K562 (cell line): ENCODE results near the gene EXOC6. TPM values are rescaled to one million over a fixed set of nuclear protein-coding genes. Genes with fewer than 3 reads are reported as not detected.

Source experiments
- CREB1 ChIP-seq, 2 experiments: sonication (generic) in 1 of 2; formaldehyde crosslinking in 1 of 2; IDR thresholded peaks; 2 replicates each; pipeline versions ENCODE4 v1.6.1 to v1.8.0; 2012 to 2022; ENCODE audit warnings: inconsistent platforms in 1 of 2, mild to moderate bottlenecking in 1 of 2, missing genetic modification reagents in 1 of 2, moderate library complexity in 1 of 2
- IRF9 ChIP-seq: fragments of 450-650 bp; IDR thresholded peaks from 2 replicates; pipeline ENCODE4 v1.6.1; 2016; ENCODE audit warnings: missing biosample characterization, missing genetic modification characterization
- MTF1 ChIP-seq: fragments of 250-450 bp; sonication (Bioruptor Pico); IDR thresholded peaks from 2 replicates; pipeline ENCODE4 v1.9.0; 2021; ENCODE audit warnings: moderate library complexity, mild to moderate bottlenecking, inconsistent platforms, borderline replicate concordance
- PRPF4 ChIP-seq: fragments of 200-400 bp; formaldehyde crosslinking; IDR thresholded peaks from one replicate; pipeline ENCODE4 v1.6.1; 2017; ENCODE audit warnings: low read length, low read depth, mild to moderate bottlenecking; ENCODE audit not compliant: insufficient read depth, poor library complexity, severe bottlenecking
- PYGO2 ChIP-seq: fragments of 450-650 bp; IDR thresholded peaks from 2 replicates; pipeline ENCODE4 v1.6.1; 2016; ENCODE audit warnings: mild to moderate bottlenecking, missing genetic modification characterization, moderate library complexity, missing compliant biosample characterization
- SAFB2 ChIP-seq: fragments of 200-400 bp; formaldehyde crosslinking; IDR thresholded peaks from 2 replicates; pipeline ENCODE4 v1.6.1; 2018; ENCODE audit warnings: borderline replicate concordance, low read length, low read depth, moderate library complexity; ENCODE audit not compliant: severe bottlenecking
- SIX5 ChIP-seq, 2 experiments: IDR thresholded peaks; 2 replicates each; pipeline ENCODE4 v1.6.1; 2011; ENCODE audit warnings: low read length in 2 of 2, borderline replicate concordance in 1 of 2, low read depth in 1 of 2, mild to moderate bottlenecking in 1 of 2, moderate library complexity in 1 of 2; ENCODE audit not compliant: insufficient read depth in 1 of 2
- TCF3 ChIP-seq: sonication (generic); formaldehyde crosslinking; IDR thresholded peaks from 2 replicates; pipeline ENCODE4 v1.4.0; 2020; ENCODE audit warnings: mild to moderate bottlenecking, missing genetic modification reagents
- ZKSCAN3 ChIP-seq: fragments of 250-450 bp; sonication (Bioruptor Pico); IDR thresholded peaks from 2 replicates; pipeline ENCODE4 v1.4.0; 2020
- ZNF217 ChIP-seq: sonication (generic); formaldehyde crosslinking; IDR thresholded peaks from 2 replicates; pipeline ENCODE4 v1.8.0; 2022; ENCODE audit warnings: mild to moderate bottlenecking, missing genetic modification reagents
- ZNF23 ChIP-seq: fragments of 250-450 bp; sonication (Bioruptor Pico); IDR thresholded peaks from 2 replicates; pipeline ENCODE4 v1.4.0; 2020; ENCODE audit warnings: mild to moderate bottlenecking
- ZNF407 ChIP-seq: fragments of 450-650 bp; IDR thresholded peaks from 2 replicates; pipeline ENCODE4 v1.6.1; 2016; ENCODE audit warnings: low read depth
- ZNF408 ChIP-seq: fragments of 250-450 bp; sonication (Bioruptor Pico); IDR thresholded peaks from 2 replicates; pipeline ENCODE4 v1.4.0; 2020; ENCODE audit warnings: low read depth, mild to moderate bottlenecking, moderate library complexity
- ZNF583 ChIP-seq: fragments of 250-450 bp; sonication (Bioruptor Pico); IDR thresholded peaks from 2 replicates; pipeline ENCODE4 v1.4.0; 2020
- ZNF780A ChIP-seq: fragments of 250-450 bp; sonication (Bioruptor Pico); IDR thresholded peaks from 2 replicates; pipeline ENCODE4 v1.5.0; 2021; ENCODE audit warnings: mild to moderate bottlenecking
- polyA plus RNA-seq, 8 experiments: library from polyadenylated mRNA; depleted of rRNA in 4 of 8; stranded (reverse) in 5 of 8; unstranded in 3 of 8; fragments of >200 nt; fragmentation: Nextera tagmentation in 2 of 8; fragmentation: Illumina TruSeq in 1 of 8; extraction: Ambion mirVana in 2 of 8; extraction: Trizol in 1 of 8; gene quantifications; 2 replicates each; pipeline versions ENCODE4 v1.2.1 to v1.2.3, GENCODE V29; 2011 to 2014; ENCODE audit warnings: inconsistent platforms in 1 of 8, missing spikeins in 1 of 8
- total RNA-seq, 7 experiments: library from RNA; depleted of rRNA in 6 of 7; stranded (reverse); fragments of >200 nt in 6 of 7; fragmentation: Illumina TruSeq in 2 of 7; extraction: Trizol in 2 of 7; gene quantifications; 2 replicates each; pipeline versions ENCODE4 v1.2.1 to v1.2.3, GENCODE V29; 2011 to 2021; ENCODE audit warnings: low replicate concordance in 1 of 7
- TF ChIP-seq, protein P1 (sequence below): fragments of 450-650 bp; IDR thresholded peaks from 2 replicates; pipeline ENCODE4 v1.6.1; 2016; ENCODE audit warnings: antibody characterized with exemption

The EXOC6 gene
- total and polyA plus RNA-seq, 9 of the 15 experiments (the other 6 are each of a cell fraction or from before 2014, with no cell fraction given), result 13.9 to 42.8 (median 24.9) TPM

- TF ChIP-seq ZNF407 (no peak), TCF3 (no peak), IRF9 (tag) (no peak), SIX5 (IDR thresholded peaks at IDR 0.05; ENCODE audit: borderline replicate concordance in 1 of 2, insufficient read depth in 1 of 2, low read depth in 1 of 2, low read length in 2 of 2) (no peak), ZNF23 (CRISPR knock-in tag) (no peak), ZKSCAN3 (CRISPR knock-in tag) (no peak), SAFB2 (no peak), MTF1 (CRISPR knock-in tag) (no peak), ZNF583 (CRISPR knock-in tag) (no peak), PRPF4 (no peak), ZNF780A (CRISPR knock-in tag) (no peak), ZNF217 (CRISPR knock-in tag) (no peak), CREB1 (IDR thresholded peaks at IDR 0.05) (no peak), CREB1 (CRISPR knock-in tag; IDR thresholded peaks at IDR 0.05) (no peak), ZNF408 (CRISPR knock-in tag) (no peak), PYGO2 (tag) (no peak)
- TF ChIP-seq, protein P1, sequence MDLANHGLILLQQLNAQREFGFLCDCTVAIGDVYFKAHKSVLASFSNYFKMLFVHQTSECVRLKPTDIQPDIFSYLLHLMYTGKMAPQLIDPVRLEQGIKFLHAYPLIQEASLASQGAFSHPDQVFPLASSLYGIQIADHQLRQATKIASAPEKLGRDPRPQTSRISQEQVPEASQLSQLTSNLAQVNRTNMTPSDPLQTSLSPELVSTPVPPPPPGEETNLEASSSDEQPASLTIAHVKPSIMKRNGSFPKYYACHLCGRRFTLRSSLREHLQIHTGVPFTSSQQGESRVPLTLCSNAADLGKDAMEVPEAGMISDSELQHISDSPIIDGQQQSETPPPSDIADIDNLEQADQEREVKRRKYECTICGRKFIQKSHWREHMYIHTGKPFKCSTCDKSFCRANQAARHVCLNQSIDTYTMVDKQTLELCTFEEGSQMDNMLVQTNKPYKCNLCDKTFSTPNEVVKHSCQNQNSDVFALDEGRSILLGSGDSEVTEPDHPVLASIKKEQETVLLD, result no peak
- TF ChIP-seq, all 486 proteins: peak for 0
Measured at GRCh38 chr10:92931597-92931996, 83.3 kb downstream of the EXOC6 start (continued).
